Left kidney (tissue), 2 donors: ENCODE results near the gene ADORA2A. TPM values are rescaled to one million over a fixed set of nuclear protein-coding genes. Genes with fewer than 3 reads are reported as not detected.

Source experiments
- DNase-seq: peaks from one replicate; pipeline ENCODE4 v3.0.0-alpha.2; 2013
- polyA plus RNA-seq: library from polyadenylated mRNA; unstranded; fragments of 120-200 nt; gene quantifications from one replicate; pipeline ENCODE4 v1.2.1, GENCODE V29; 2013; ENCODE audit not compliant: insufficient read length

Gene ADORA2A
- polyA plus RNA-seq, 1 donor = 7.1 TPM

DNA sequence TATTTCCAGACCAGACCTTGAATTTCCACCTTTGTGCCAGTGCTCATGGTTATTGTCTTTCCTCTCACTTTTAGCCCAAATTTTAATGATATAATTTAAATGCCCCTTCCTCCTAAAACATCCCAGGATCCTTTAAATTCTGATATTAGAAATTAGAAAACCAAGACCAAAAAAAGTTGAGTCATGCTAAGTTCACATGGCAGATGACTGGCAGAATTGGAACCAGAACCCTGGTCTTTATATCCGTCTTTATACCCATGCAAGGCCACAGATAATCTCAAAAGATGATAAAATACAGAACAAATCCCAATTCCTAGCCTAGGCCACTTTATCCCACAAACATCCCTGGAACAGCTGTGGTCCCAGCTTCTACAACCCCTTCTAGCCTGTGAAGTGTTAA lies 26.5 kb downstream of the ADORA2A start:
- DNase-seq = no peak

GRCh38 chr22:24455039-24455438 lies 27.6 kb downstream of the ADORA2A start:
- DNase-seq = no peak

DNA sequence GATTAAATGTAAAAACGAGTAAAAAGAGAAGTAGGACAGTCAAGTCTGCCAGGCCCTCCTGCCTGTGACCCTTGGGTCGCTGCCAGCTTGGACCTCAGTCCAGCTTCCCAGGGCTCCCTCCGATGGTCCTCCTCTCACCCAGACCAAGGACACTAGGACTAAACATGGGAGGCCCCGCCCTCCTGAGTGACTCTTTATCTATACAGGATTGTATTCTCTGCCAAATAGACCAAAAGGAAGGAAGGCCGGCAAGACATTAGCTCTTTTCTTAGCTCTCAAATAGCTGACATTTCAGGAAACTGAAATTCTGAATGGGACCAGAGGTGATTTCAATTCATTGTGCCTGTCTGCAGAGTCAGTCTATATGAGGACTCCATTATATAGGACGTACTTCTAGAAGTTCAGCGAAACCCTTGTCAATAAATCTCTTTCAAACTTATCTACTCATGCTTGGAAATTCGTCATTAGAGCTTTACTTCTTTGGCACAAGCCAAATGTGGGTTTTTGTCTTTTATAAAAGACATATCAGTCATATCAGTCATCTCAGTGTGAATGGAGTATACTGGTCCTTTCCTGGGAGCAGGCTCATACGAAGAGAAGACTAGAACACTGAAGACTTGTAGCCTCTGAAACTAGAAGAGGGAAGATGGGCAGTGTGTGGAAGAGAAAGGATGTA lies 28.5 kb downstream of the ADORA2A start:
- no peak for DNase-seq

DNA sequence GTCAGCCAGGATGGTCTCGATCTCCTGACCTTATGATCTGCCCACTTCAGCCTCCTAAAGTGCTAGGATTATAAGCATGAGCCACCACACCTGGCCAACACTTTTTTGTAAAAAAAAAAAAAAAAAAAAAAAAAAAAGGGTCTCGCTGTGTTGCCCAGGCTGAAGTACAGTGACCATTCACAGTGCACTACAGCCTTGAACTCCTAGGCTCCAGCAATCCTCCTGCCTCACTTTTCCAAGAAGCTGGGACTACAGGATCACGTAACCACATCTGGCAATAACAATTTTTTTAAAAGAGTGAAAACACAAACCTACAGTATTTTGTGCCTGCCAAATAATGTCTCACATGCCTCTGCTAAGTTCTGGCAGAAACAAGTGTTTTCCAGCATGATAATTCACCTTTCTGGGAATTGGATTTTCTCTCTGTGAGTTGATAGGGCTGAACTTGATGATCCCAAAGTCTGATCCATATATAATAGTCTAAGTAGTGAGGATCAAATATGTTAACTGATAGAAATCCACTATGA lies 30.6 kb downstream of the ADORA2A start:
- DNase-seq = no peak

DNA sequence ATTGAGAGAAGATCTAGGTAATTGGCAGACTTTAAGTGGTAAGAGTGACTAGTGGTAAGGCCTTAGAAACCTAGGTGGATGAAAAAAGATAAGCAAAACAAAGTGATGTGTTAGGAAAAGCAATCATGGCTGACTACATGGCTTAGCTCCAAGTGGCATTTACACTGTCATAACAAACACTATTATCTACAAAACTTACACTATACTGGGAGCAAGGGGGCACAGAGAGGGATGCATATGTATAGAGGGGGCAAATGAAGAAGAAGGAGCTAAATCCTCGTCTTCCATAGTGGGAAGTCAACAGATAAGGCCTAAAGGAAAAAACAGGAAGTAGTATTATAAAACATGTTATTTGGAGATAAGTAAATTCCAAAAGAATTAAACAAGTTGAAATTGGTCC lies 32.5 kb downstream of the ADORA2A start:
- no peak for DNase-seq

DNA sequence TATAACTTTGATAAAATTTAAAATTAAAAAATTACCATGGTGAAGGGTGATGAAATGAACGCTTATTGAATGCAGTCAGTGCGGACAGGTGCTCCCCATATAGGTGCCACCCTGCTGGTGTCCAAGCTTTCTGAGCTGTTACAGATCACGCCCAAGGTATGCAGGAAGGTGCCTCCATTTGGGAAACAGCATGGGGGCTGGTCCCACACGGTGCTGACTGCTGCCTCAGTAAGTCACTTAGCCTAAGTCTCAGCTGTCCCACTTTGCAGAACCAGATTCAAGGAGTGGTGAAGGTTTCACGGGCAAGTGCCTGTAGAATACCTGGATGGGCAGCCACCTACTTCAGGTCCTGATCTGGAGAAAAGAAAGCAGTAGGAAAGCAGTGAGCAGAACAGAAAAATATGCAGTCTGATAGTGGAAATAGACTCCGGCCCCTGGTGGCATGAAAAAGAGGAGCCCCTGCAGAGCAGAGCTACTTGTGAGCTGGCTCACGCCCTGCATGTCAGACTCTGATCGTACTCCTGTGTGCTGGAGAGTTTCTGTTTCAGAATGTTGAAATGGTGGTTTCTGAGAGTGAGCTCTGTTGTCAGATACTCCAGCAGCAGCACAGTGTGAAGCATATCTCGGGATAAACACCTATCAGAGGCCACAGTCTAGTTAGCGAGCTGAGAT lies 33.2 kb downstream of the ADORA2A start:
- DNase-seq = no peak

DNA sequence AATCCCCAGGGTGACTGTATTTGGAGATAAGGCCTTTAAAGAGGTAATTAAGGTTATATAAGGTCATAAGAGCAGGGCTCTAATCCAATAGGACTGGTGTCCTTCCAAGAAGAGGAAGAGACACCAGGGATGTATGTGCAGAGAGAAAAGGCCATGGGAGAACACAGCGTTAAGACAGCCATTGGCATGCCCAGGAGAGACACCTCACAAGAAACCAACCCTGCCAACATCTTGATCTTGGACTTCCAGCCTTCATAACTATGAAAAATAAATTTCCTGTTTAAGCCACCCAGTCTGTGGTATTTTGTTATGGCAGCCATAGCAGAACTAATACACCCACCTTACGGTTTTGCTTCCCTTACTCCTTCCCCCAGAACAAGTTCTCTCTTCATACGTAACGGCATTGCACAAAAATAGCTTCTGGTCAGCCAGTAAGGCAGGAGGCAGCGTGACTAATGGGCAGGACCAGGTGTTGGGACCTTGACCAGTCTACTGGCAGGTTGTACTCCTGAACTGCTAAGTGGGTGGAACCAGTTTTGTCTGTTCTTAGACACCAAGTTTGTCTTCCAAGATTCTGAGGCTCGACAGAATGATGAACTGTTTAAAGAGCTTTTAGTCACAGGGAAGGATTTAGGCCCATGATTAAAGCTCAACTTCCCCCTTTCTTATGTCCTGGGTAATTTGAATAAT lies 35.8 kb downstream of the ADORA2A start:
- no peak for DNase-seq

- DNase-seq = no peak
These were observed 38.2 kb downstream of the ADORA2A start for GRCh38 chr22:24465566-24465965.

DNA sequence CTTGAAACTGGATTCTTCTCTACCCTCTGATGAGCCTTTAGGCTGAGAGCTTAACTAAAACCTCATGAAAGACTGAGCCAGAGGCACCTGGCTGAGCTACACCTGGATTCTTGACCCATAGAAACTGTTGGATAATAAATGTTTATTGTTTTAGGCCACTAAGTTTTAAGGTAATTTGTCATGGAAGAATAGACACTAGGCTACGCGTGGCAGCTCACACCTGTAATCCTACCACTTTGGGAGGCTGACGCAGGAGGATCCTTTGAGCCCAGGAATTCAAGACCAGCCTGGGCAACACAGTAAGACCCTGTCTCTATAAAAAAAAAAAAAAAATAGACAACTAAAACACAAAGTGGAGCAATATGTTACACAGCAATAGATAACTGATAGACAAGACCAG lies 38.6 kb downstream of the ADORA2A start:
- DNase-seq = no peak

- peak; percentile 68 for DNase-seq
These were observed 39.4 kb downstream of the ADORA2A start for GRCh38 chr22:24466716-24467328.

- no peak for DNase-seq
These were observed 39.9 kb downstream of the ADORA2A start for GRCh38 chr22:24467340-24467739.

DNA sequence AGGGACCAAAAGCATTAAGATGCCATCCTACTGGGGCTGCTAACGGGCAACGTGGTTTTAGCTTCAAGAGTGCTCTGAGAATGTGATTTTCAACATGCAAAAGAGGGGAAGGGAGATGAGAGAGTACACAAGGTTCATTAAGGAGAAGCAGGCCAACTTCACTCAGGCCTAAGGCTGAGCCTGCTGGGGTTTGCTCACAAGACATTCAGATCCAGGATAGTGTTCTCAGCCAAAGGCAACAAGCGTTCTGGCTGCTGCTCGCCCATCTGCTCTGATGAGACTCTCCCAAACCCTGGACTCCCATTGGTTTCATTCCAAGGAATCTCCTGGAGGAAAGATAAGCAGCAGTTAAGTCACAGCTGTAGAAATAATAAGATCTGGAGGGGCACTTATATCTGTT lies 44.2 kb downstream of the ADORA2A start:
- no peak for DNase-seq

GRCh38 chr22:24473284-24473683 lies 45.9 kb downstream of the ADORA2A start:
- DNase-seq = no peak

DNA sequence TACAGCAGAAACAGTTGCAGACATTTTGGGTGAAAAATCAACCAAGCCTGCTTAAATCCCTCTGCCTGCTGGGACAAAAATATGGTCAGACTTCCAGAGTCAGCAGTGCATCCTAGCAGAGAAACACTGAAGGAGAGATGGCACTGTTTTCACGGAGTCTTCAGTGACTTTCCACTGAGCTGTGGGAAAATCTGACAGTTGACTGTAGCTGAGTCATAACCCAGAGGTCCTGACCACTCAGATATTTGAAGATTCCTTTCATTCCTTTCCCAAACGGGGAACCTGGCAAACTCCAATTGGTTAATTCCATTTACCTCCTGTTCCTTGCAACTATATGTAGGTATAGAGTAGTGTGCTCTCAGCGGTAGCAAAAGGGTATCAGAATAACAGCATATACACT lies 46.8 kb downstream of the ADORA2A start:
- DNase-seq = no peak

GRCh38 chr22:24474649-24475255 lies 47.4 kb downstream of the ADORA2A start:
- no peak for DNase-seq

DNA sequence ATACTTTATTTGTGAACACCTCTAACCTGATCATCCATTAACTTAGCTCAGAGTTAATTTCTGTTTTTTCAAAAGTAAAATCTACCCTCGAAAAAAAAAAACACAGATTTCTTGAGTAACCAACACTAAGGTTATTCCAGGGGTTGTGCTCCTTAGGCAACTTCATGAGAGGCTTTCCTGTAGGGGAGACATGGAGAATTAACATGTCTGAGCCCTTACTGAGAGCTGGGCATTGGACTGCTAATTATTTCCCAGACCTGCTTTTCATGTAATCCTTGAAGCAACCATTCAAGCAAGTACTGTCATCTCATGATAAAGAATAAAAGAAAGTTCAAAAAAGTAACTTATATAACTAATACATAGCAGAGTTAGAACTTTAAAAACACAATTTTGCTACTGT lies 54.2 kb downstream of the ADORA2A start:
- DNase-seq = no peak

GRCh38 chr22:24482575-24482974 lies 55.2 kb downstream of the ADORA2A start:
- no peak for DNase-seq

- DNase-seq = no peak
These were observed 55.6 kb downstream of the ADORA2A start for GRCh38 chr22:24482998-24483397.

- no peak for DNase-seq
These were observed 56.7 kb downstream of the ADORA2A start for GRCh38 chr22:24483976-24484545.

GRCh38 chr22:24485170-24485569 lies 57.8 kb downstream of the ADORA2A start:
- no peak for DNase-seq

- no peak for DNase-seq
These were observed 58.2 kb downstream of the ADORA2A start for GRCh38 chr22:24485608-24486007.

- no peak for DNase-seq
These were observed 59.1 kb downstream of the ADORA2A start for GRCh38 chr22:24486501-24486921.
